HG02759 (cell line): Measurements from ENCODE around the gene BCO1.

Experiments
- ATAC-seq: cut with Tn5 transposase; IDR thresholded peaks from one replicate; pipeline ENCODE4 v1.9.1; 2021; ENCODE audit warnings: mild to moderate bottlenecking, moderate library complexity; ENCODE audit not compliant: unreplicated experiment

BCO1 gene

DNA sequence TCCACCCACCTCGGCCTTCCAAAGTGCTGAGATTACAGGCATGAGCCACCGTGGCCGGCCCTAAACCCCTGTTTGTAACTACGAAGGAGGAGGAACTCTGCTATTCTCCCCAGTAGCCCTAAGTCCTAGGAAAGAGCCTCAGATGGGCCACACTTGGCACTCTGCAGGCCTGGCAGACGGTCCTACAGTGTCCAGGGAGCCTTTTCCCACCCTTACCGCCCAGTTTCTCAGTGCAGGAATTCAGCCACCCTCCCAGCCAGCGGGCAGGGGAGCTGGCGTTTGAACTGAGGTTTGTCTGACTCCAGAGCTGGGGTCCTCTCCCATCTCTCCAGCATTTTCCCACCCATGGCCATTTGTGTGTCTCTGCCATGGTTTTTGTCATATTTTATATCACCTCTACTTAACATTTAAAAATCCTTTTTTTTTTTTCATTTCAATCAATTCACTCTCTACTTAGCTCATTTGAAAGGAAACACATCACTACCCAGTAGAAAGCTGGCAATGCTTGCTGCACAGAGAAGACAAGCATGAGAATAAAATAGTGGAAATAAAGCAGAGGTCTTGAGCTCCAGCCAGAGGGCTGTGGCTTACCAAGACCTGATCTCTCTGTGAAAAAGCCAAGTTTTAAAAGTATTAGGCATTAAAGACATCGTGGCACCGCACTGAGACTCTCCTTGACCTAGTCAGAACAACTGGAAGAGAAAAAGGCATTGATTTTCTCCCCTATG is 34.9 kb downstream of the BCO1 start:
- no peak for ATAC-seq

DNA sequence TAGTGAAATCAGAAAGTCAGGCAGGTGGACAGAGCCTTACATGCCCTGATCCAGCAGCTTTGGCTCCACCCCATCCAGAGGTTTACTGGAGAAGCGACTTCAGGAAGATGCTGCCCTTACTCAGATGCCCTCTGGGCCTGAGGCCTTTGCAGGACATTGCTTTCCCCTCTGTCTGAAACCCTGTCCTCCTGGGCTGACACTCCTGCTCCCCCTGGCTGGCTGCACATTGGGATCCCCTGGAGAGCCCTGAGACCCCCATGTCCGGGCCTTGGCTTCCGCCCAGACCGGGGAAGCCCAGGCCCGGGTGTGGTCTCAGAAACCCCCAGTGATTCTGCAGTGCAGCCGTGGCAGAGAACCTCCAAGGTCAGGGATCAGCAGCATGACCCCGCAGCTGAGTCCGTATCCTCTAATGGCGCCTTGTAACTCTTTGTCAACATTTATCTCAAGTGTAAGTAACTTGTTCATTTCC is 36.6 kb downstream of the BCO1 start:
- ATAC-seq = no peak

GRCh38 chr16:81275795-81276194 is 37.3 kb downstream of the BCO1 start:
- ATAC-seq = no peak

- ATAC-seq = no peak
These were observed 37.8 kb downstream of the BCO1 start for GRCh38 chr16:81276323-81276722.

DNA sequence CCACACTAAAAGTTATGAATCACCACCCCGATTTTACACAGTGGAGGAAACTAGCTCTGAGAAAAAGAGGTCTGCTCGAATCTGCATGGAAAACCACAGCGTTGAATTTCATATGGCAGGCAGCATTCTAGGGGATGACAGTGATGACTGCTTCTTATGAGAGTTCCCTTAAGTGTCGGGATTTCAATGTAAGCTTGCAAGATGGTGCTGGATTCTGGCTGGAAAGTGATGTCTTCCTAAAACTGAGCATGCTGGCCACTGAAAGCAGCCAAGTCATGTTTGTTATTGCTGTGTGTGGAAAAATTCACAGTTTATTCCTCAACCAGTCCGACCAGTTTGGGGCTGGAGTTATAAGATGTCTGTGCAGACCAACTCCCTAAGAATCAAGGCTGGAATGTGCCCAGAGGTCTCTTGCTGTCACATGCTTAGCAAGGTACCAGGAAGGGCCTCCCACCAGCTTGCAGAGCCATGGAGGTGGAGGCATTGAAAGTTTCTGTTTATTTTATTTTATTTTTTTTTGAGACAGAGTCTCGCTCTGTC is 39.1 kb downstream of the BCO1 start:
- no peak for ATAC-seq

GRCh38 chr16:81278526-81278925 is 40.0 kb downstream of the BCO1 start:
- ATAC-seq = no peak

GRCh38 chr16:81279392-81279791 is 40.9 kb downstream of the BCO1 start:
- ATAC-seq = no peak

DNA sequence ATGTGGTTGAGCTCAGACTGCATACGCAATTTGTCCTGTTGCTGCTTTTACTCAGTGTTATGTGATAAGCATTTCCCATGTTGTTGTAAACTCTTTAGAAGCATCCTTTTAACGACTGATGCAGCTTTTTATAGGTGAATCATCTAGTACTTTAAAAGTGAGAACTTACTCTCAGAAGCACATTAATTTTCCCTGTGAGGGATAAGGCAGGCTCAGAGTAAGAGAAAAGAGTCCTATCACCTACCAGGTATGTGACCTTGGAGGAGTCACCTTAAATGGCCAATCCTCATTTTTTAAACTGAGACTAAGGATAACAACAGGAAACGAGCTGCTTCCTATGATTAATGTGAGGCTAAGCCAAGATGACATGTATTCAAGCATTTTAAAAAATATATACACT is 41.9 kb downstream of the BCO1 start:
- no peak for ATAC-seq

GRCh38 chr16:81283044-81283443 is 44.6 kb downstream of the BCO1 start:
- ATAC-seq = no peak

DNA sequence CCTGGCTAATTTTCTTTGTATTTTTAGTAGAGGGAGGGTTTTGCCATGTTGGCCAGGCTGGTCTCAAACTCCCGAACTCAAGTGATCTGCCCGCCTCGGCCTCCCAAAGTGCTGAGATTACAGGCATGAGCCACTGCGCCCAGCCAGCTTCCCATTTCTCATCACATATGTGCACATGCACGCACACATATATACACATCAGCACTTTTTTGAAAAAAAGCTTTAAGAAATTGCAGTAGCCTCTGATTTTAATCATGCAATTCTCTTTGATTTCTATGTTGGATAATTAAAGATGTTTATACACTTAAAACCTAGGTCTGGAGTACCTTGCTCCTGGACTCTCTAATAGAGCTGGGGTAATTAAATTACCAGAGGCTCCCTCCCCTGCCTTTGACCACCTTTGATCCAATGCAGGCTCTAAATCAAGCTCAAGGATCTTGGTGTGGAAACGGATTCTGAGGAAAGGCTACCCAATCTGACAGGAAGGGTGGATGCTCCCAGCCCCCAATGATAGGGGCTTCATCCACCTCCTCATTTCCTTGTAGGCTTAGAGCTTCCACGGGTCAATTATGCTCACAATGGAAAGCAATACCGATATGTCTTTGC is 46.6 kb downstream of the BCO1 start:
- no peak for ATAC-seq

DNA sequence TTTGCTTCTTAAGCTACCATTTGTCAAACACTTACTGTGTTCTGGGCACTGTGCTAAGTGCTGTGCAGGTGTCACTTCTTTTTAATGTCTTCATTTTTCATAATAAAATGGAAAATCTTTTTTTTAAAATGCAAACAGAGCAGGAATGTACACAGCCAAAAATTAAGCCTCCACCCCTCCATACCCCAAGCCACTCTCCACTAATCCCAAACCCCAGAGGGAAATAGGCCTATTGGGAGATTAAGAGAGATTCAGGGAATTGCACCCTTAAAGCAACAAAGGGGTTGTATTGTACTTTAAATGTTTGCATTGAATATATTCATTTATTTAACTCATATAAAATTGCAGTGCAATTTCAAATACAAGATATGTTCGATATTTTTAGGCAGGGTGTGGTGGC is 47.7 kb downstream of the BCO1 start:
- ATAC-seq = no peak

DNA sequence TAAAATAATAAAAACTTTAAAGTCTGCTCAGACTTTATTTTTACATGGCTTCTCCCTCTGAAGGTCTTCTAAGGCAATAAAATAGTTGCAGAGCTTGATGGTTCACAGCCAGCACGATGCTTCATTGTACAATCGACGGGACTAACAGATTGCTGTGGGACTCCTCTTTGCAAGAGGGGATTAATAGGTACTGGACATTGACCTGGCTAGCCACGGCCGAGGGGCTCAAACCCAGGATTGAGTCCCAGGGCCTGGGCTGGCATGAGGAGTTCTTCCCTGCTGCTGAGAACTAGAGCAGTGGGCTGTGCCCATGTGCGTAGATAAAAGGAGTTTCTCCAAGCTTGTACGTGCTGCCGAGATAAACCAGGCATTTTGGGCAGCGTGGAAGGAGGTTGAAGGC is 52.6 kb downstream of the BCO1 start:
- no peak for ATAC-seq

- no peak for ATAC-seq
These were observed 54.4 kb downstream of the BCO1 start for GRCh38 chr16:81292936-81293335.

DNA sequence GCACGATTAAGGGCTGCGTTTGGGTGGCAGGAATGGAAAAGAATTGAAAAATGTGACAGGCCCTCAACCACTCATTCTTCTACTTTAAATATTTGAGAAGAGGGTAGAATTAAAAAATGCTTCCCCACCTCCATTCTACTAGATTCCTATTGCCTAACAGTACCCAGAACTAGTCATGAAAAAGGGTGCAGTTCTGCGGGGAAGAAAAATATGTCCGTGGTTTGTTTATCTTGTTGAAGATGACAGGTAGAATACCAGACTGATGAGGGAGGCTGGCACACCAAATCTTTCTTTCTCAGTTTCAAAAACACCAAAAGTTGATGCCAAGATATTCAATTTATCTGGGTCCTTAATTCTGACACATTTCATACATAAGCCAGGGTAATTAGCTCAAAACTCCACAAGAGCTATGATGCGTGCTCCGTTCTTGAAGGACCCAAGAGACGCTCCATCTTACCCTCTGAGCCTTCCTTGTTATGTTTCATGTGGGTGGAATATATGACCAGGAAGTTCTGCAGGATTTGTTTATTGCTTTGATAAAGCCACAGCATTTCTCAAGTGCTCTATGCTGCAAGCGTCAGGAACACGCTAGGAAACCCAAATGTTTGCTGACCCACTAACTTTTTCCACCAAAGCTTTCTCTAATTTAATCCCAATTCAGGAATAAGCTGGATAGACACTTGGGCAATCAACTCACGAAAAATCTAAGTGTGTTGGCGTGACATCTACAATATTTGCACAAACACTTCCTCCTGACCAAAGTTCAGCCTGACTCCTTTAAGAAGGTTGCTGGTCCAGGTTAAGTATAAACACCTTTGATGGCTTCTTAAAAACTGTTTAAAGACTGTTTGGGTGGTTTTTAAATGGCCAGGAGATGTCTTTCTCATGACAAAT is 55.7 kb downstream of the BCO1 start:
- ATAC-seq = no peak

DNA sequence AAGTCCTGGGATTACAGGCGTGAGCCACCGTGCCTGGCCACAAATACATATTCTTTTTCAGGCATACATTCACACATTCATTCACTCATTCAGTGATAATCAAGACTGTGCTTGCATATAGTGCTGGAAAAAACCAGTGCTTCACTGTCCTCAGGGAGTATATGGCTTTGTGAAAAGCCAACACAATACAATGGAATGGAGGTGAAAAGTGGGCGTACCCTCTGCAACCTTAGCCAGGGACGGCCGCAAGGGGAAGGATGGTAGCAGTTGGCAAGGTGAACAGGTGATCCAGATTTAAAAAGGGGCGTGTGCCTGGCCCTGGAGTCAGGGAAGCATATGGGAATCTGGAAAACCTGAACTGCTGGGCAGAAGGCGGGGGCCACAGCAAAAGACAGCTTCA is 58.1 kb downstream of the BCO1 start:
- no peak for ATAC-seq

- ATAC-seq = no peak
These were observed 69.3 kb downstream of the BCO1 start for GRCh38 chr16:81307770-81308169.

DNA sequence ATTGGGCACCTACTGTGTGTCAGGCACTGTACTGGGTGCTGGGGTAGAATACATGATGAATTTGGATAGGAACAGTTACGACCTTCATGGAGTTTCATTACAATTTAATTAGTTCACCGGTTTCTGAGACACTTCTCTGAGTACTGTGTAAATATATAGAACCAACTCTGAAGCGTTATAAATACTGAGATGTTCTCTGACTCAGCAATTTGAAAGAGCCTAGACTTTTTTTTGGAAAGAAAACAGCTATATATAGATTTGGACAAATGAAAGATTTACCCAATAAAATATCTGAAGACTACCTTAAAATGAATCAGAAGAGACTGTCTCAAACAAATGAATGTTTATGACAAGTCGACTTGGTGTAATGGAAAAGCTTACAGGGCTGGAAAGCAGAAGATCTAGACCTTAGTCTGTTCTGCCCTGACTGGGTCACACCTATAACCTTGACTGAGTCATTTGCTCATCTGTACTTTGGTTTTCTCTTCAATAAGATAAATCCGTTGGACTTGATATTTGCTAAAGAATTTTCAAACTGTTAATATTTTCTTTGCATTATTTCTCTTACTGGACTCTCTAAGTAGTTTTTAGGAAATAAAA is 71.7 kb downstream of the BCO1 start:
- ATAC-seq = no peak

DNA sequence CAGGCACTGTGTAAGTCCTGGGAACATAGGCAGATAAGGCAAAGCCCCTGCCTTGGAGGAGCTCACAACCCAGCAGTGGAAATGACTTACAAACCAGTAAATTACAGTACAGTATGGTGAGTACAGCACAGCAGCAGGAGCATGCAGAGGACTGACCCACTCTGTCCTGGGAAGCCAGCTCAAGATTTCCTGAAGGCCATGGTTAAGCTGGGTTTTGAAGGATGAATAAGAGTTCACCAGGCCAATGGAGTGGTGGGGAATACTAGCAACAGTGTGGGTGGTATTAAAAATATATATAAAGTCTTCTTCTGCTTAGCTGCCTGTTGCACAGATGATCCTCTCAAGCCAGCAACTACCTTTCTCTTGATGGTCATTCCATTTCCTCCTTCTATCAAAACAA is 73.3 kb downstream of the BCO1 start:
- no peak for ATAC-seq

GRCh38 chr16:81313701-81314602 is 75.5 kb downstream of the BCO1 start:
- ATAC-seq = no peak
